Breast epithelium (tissue), 4 donors: ENCODE data around the gene HNRNPUL2. TPM values are rescaled to one million over a fixed set of nuclear protein-coding genes. Genes with fewer than 3 reads are reported as not detected.

Experiments
- DNase-seq, 2 donors: peaks; one replicate each; pipeline ENCODE4 v3.0.0-alpha.2; 2019; ENCODE audit warnings: low spot score in 2 of 2
- H3K27ac ChIP-seq, 2 donors: fragments of 200-600 bp; sonication (generic) in 1 of 2; one replicate each; pipeline ENCODE4 v1.5.1; 2016 to 2019; ENCODE audit warnings: mild to moderate bottlenecking in 1 of 2
- H3K27me3 ChIP-seq, 2 donors: fragments of 200-600 bp; sonication (generic) in 1 of 2; one replicate each; pipeline versions ENCODE4 v1.5.1 to v1.6.0; 2017 to 2019; ENCODE audit warnings: control low read depth in 1 of 2, mild to moderate bottlenecking in 1 of 2
- H3K36me3 ChIP-seq: fragments of 200-600 bp; one replicate; pipeline ENCODE4 v1.5.1; 2019
- H3K4me1 ChIP-seq, 2 donors: fragments of 200-600 bp; sonication (generic); one replicate each; pipeline ENCODE4 v1.5.1; 2016 to 2019; ENCODE audit warnings: control low read depth in 1 of 2
- H3K4me3 ChIP-seq, 3 donors: fragments of 200-600 bp; sonication (generic); 1 replicate in 2 of 3; 2 replicates in 1 of 3; pipeline ENCODE4 v1.5.1; 2016 to 2019; ENCODE audit warnings: mild to moderate bottlenecking in 3 of 3, moderate library complexity in 2 of 3
- H3K9me3 ChIP-seq, 2 donors: fragments of 200-600 bp; sonication (generic) in 1 of 2; one replicate each; pipeline ENCODE4 v1.5.1; 2016 to 2019; ENCODE audit warnings: control low read depth in 1 of 2
- POLR2A ChIP-seq: fragments of 450-650 bp; IDR thresholded peaks from one replicate; pipeline ENCODE4 v1.6.1; 2016; ENCODE audit warnings: antibody characterized with exemption, mild to moderate bottlenecking, moderate library complexity
- POLR2AphosphoS5 ChIP-seq, 3 donors: sonication (generic); formaldehyde crosslinking; IDR thresholded peaks; one replicate each; pipeline ENCODE4 v1.6.1; 2017; ENCODE audit warnings: antibody characterized with exemption in 3 of 3
- intact Hi-C: fragments of 100-400 bp; cut with DNase I; formaldehyde crosslinking; loops from one replicate; pipeline ENCODE4 v1.15.1; 2023; ENCODE audit warnings: low total_unique reads
- total RNA-seq, 3 donors: library from RNA; depleted of rRNA; stranded (reverse); fragments of >200 nt; gene quantifications; one replicate each; pipeline ENCODE4 v1.1.0, GENCODE V29; 2016
- TF ChIP-seq, protein P1 (sequence below), 3 donors: fragments of 450-650 bp; IDR thresholded peaks; one replicate each; pipeline ENCODE4 v1.5.1; 2016 to 2017; ENCODE audit warnings: antibody characterized with exemption in 3 of 3, mild to moderate bottlenecking in 3 of 3, moderate library complexity in 3 of 3

HNRNPUL2 gene
- total RNA-seq, 3 donors from 2014 or later: 22.3 to 24.5 (median 23.6) TPM

DNA sequence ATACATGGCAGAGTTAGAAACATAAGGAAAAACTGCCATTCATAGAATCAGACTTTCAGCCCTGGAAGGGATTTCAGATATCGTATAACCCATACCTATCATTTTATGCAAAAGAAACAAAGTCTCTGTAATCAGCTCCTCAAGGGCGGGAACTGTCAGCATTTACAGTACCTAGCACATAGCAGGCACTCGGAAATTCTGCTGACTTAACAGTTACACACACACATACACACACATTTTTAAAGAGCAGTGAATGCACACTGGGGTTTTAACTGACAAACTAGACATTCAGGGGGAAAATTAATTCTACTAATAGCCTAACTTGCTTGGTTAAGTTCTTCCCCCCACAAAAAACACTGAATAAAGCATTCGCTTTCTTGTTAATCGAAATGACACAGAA is 11.1 kb downstream of the HNRNPUL2 start:
- H3K27me3 ChIP-seq: no peaks in the 10 kb centered on the region
- no peak for DNase-seq
- no peak overlapping the region for H3K4me3 ChIP-seq
- H3K9me3 ChIP-seq: no peaks in the 10 kb centered on the region
- peaks cover 3% of the 10 kb centered on the region for H3K36me3 ChIP-seq
- intact Hi-C loops: no loop called here
- TF ChIP-seq POLR2AphosphoS5 (IDR thresholded peaks at IDR 0.05) (no peak), POLR2A (no peak)
- TF ChIP-seq, protein P1, sequence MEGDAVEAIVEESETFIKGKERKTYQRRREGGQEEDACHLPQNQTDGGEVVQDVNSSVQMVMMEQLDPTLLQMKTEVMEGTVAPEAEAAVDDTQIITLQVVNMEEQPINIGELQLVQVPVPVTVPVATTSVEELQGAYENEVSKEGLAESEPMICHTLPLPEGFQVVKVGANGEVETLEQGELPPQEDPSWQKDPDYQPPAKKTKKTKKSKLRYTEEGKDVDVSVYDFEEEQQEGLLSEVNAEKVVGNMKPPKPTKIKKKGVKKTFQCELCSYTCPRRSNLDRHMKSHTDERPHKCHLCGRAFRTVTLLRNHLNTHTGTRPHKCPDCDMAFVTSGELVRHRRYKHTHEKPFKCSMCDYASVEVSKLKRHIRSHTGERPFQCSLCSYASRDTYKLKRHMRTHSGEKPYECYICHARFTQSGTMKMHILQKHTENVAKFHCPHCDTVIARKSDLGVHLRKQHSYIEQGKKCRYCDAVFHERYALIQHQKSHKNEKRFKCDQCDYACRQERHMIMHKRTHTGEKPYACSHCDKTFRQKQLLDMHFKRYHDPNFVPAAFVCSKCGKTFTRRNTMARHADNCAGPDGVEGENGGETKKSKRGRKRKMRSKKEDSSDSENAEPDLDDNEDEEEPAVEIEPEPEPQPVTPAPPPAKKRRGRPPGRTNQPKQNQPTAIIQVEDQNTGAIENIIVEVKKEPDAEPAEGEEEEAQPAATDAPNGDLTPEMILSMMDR (IDR thresholded peaks at IDR 0.05): no peak
- H3K27ac ChIP-seq: peak overlapping the region in 1 of 2 donors; percentile 54
- peaks cover 0 to 9% of the 10 kb centered on the region in 2 donors for H3K4me1 ChIP-seq

DNA sequence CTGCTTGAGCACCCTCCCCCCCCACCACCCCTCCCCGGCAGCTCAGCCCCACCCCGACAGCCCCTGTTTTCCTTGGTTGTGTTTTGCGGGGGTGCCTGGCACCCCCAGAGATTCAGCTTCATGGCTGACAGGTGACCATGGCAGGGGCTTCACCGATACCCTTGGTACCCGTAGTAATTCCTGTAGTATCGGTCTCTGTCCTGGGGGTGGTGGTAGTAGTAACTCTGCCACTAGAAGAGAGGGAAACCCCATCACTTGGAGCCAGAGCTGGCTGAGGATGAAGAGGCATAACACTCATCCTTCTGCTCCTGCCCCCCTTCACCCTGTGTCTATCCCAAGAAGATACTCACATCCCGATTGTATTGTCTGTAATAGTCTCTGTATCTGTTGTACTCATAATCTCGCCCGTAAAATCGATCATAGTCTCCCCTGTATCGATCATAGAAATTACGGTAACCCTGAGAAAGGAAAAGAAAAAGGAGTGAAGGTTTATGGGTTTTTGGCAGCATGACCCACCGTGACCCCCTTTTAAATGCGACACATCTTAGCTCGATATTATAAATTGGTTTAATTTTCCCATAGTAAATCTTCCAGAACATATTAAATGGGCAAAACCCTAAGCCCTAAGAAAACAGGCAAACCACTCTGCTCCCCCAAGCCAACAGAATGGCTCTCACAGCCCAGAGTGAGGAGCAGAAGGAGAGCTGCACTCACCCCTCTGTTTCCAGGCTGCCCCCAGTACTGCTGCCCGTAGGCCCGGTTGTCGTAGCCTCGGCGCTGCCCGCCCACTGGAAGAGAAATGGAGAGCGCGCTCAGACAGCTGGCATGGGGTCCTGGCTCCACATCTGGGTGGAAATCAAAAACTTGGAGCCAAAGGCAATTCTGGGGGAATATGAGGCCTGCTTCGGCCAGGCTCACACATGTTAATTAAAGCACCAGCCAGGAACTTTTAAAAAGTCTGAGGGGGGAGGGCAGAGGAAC is 11.8 kb downstream of the HNRNPUL2 start:
- TF ChIP-seq, protein P1 (IDR thresholded peaks at IDR 0.05): no peak
- TF ChIP-seq POLR2A (no peak), POLR2AphosphoS5 (IDR thresholded peaks at IDR 0.05) (no peak)
- no peak for DNase-seq
- no peaks in the 10 kb centered on the region for H3K9me3 ChIP-seq
- intact Hi-C loops: no loop called here
- H3K4me1 ChIP-seq: peaks cover 0 to 9% of the 10 kb centered on the region in 2 donors
- no peaks in the 10 kb centered on the region for H3K36me3 ChIP-seq
- H3K27me3 ChIP-seq: no peaks in the 10 kb centered on the region
- H3K4me3 ChIP-seq: no peak overlapping the region
- H3K27ac ChIP-seq: peak overlapping the region; percentile 28 to 54

DNA sequence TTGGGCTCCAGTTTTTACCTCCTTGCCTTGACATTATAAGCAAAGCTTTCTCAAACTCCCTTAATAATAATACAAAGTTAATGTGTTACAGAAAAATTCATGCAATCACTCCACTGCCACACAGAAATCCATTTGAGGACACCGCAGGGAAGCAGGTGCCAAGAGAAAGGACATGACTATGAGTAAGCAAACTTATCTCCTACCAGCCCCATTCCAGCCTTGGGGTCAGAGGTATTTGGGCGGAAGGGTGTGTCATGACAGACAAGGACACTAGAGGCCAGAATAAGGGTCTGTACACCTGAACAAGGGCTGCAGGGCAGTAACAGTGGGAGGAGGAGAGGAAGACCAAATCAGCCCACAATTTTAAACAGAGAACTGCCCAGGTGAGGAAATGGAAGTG is 13.9 kb downstream of the HNRNPUL2 start:
- H3K36me3 ChIP-seq: no peaks in the 10 kb centered on the region
- no peak for DNase-seq
- H3K9me3 ChIP-seq: no peaks in the 10 kb centered on the region
- H3K4me3 ChIP-seq: no peak overlapping the region
- intact Hi-C loops: no loop called here
- no peak for TF ChIP-seq POLR2A
- TF ChIP-seq, protein P1 (IDR thresholded peaks at IDR 0.05): no peak
- TF ChIP-seq POLR2AphosphoS5 (IDR thresholded peaks at IDR 0.05): no peak
- no peaks in the 10 kb centered on the region for H3K27me3 ChIP-seq
- H3K4me1 ChIP-seq: peaks cover 0 to 14% of the 10 kb centered on the region in 2 donors
- peak overlapping the region in 1 of 2 donors; percentile 4 for H3K27ac ChIP-seq

DNA sequence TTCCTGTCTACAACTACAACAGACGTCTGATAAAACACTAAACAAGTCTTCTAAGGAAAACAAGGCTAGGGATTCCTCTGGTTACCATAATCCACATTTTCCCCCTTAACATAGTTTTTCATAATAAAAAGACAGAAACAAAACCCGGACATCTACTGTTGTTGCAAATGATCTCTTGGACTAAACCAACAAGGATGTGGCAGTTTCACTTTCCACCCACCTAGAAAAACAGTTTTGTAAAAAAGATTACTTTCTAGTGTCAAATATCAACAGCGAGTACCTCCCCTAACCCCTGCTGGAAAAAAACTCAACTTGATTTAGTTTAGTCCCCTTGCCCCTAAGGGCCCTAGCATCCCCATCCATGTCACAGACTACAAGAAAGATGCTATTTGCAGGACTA is 14.4 kb downstream of the HNRNPUL2 start:
- TF ChIP-seq POLR2A: no peak
- TF ChIP-seq, protein P1 (IDR thresholded peaks at IDR 0.05): no peak
- Histone ChIP-seq H3K27me3 (no peaks in the 10 kb centered on the region), H3K4me3 (no peak overlapping the region), H3K27ac (no peak overlapping the region), H3K9me3 (no peaks in the 10 kb centered on the region), H3K4me1 (peaks cover 0 to 16% of the 10 kb centered on the region in 2 donors), H3K36me3 (no peaks in the 10 kb centered on the region)
- intact Hi-C loops: no loop called here
- no peak for DNase-seq

DNA sequence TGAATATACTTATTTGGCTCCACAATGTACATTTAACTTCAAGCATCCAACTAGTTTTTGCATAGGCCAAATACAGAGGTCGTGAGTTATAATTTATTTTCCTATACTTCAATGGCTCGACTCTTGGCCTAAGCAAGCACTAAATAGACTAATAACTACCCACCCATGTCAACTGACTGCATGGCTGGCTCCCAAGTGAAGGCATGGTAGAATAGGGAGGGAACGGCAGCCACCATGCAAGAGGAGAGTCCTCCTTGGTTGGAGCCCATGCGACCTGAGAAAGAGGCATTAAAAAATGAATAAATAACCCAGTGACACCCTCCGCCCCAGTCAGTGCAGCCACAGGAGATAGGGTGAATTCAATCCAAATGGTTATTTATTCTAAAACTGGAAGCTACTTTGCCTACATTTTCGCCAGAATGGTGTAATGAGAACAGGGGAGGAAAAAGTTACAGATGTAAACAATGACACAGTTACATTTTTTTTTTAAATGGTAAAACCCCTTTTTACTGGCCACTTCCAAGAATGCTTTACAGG is 14.9 kb downstream of the HNRNPUL2 start:
- DNase-seq: no peak
- Histone ChIP-seq H3K27me3 (no peaks in the 10 kb centered on the region), H3K4me3 (no peak overlapping the region), H3K36me3 (no peaks in the 10 kb centered on the region), H3K9me3 (no peaks in the 10 kb centered on the region), H3K4me1 (peaks cover 0 to 16% of the 10 kb centered on the region in 2 donors), H3K27ac (no peak overlapping the region)
- intact Hi-C loops: no loop called here
- TF ChIP-seq POLR2AphosphoS5 (IDR thresholded peaks at IDR 0.05): no peak
- TF ChIP-seq, protein P1 (IDR thresholded peaks at IDR 0.05): no peak
- TF ChIP-seq POLR2A: no peak
